Activated T-helper 9 cell treated with anti-CD3 and anti-CD28 coated beads, Interleukin-2, amount 50 U/mL, for 16 hours (primary cell): Measurements from ENCODE around the gene MFAP4.

Experiments
- DNase-seq: peaks from one replicate; pipeline ENCODE4 v3.0.0-alpha.2; 2020; ENCODE audit warnings: low read depth

The MFAP4 gene

GRCh38 chr17:19410091-19410490 lies 23.1 kb upstream of the MFAP4 start:
- no peak for DNase-seq

GRCh38 chr17:19409509-19409908 lies 22.5 kb upstream of the MFAP4 start:
- DNase-seq, result no peak

- DNase-seq, result no peak
Measured at GRCh38 chr17:19409066-19409465, 22.1 kb upstream of the MFAP4 start.

- DNase-seq, result no peak
Measured at GRCh38 chr17:19408346-19408710, 21.3 kb upstream of the MFAP4 start.

DNA sequence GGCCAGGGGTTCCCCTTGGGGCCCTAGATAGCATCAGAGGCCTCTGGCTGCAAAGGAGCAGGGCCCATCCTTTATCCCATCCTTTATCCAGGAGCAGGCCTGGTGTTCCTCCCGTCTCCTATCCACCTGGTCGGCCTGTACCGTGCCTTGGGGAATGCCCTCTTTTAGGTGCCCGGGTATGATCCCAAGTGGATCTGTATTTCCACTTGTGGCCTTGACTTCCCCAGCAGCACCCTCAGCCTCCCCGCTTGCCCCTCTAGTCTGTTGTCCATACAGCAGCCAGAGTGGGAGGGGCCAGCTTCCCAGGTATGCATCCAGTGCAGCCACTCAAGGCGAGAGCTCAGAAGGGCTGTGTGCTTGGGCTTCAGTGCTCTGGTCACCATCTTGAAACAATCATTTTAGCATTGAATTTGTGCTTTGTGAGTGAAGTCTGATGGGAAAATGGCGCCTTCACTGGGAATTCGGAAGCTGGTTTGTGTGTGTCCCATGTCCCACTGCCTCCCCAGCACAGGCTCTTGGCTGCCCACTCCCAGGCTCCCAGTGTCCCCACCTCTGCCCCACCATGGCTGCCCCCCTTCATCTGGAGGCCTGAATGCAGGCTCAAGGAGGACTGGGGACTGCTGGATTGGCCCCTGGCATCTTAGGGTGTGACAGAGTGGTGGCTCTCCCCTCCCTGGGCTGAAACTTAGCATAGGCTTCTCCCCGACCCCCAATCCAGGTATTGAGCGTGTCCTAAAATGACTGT lies 20.8 kb upstream of the MFAP4 start:
- DNase-seq, result no peak

- no peak for DNase-seq
Measured at GRCh38 chr17:19405114-19405513, 18.1 kb upstream of the MFAP4 start.

- no peak for DNase-seq
Measured at GRCh38 chr17:19404264-19404663, 17.3 kb upstream of the MFAP4 start.

- no peak for DNase-seq
Measured at GRCh38 chr17:19403021-19403420, 16.0 kb upstream of the MFAP4 start.

DNA sequence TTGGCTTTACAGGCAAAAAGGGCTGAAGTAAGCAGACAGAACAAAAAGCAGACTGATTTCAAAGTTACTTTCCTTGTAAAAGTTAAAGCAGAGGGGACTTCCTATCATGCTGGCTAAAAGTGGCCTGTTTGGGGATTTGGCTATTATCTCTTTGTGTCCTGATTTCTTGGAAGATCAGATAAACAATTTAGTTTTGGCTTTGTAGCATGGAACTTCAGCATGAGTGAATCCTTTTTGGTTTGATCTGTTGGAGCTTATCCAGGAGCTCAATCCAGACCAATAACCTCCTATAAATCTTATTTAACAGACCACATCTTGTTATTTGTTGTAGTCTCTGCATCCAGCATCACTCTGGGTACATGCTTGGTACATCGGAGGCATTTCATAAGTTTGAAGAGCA lies 15.2 kb upstream of the MFAP4 start:
- DNase-seq, result no peak

- DNase-seq, result no peak
Measured at GRCh38 chr17:19401321-19402010, 14.5 kb upstream of the MFAP4 start.

- no peak for DNase-seq
Measured at GRCh38 chr17:19399750-19400450, 12.9 kb upstream of the MFAP4 start.

GRCh38 chr17:19398301-19399181 lies 11.6 kb upstream of the MFAP4 start:
- DNase-seq, result no peak

DNA sequence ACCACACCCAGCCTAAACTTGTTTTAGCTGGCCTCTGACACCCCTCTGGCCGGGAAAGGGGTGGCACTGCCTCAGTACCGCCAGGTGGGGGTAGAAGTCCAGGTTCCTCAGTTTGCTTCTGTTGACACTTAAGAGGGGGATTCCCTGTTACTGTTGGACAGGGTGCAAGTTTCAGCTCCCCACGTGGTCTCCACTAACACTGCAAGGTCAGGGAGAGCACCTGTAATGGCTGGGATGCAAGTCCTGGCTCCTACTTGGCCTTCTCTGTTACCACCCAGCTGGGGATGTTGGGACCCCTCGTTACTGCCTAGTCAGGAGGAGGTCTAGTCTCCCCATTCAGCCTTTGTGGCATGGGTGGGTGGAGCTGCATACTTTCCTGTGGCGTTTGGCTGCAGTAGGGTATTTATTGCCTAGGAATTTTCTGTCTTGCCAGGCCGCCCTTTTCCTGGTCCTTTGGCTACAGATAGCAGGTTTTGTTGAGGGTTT lies 10.6 kb upstream of the MFAP4 start:
- no peak for DNase-seq

DNA sequence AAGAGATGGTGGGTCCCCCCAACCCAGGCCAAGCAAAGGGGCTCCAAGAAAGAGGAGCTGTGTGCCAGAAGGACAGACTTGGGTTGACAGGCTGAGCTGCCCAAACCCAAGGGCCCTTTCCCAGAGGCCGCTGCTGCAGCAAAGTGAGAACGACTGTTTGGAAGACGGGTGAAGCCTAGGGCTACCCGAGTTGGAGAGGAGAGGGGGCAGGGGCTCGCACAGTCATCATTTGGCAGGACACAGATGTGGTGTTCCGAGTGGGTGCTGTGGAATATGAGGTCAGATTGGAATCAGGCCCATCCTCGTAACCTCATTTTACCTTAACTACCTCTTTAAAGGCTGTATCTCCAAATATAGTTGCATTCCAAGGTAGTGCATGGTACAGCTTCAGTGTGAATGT lies 5.3 kb upstream of the MFAP4 start:
- DNase-seq, result no peak

GRCh38 chr17:19391432-19391831 lies 4.4 kb upstream of the MFAP4 start:
- no peak for DNase-seq

GRCh38 chr17:19390951-19391350 lies 4.0 kb upstream of the MFAP4 start:
- DNase-seq, result no peak

- DNase-seq, result no peak
Measured at GRCh38 chr17:19388791-19389785, 2.1 kb upstream of the MFAP4 start.

DNA sequence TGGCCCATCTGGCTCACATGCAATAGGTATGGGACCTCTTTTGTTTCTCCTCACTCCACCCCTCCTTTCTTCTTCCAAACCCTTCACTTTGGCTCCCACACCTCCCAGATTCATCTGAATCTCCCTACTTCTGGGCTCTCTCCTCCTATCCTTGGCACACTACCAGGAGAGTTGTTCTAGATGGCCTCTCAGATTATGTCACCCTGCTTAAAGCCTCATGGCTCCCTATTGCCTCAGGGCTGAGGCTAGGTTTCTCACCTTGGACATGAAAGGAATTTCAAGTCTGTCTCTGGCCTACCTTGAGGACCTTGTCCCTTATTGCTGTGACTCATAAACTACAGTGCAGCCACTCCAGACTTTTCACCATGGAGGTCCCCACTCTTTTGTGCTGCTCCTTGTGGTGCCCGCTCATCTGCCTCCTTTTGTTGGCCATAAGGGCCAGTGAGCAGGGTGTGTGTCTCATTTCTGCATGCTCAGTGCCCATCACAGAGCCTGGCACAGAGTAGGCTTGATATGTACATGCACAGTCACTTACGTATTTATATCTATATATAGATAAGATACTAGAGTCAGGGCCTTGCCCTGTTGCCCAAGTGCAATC lies 1.0 kb upstream of the MFAP4 start:
- DNase-seq, result no peak

DNA sequence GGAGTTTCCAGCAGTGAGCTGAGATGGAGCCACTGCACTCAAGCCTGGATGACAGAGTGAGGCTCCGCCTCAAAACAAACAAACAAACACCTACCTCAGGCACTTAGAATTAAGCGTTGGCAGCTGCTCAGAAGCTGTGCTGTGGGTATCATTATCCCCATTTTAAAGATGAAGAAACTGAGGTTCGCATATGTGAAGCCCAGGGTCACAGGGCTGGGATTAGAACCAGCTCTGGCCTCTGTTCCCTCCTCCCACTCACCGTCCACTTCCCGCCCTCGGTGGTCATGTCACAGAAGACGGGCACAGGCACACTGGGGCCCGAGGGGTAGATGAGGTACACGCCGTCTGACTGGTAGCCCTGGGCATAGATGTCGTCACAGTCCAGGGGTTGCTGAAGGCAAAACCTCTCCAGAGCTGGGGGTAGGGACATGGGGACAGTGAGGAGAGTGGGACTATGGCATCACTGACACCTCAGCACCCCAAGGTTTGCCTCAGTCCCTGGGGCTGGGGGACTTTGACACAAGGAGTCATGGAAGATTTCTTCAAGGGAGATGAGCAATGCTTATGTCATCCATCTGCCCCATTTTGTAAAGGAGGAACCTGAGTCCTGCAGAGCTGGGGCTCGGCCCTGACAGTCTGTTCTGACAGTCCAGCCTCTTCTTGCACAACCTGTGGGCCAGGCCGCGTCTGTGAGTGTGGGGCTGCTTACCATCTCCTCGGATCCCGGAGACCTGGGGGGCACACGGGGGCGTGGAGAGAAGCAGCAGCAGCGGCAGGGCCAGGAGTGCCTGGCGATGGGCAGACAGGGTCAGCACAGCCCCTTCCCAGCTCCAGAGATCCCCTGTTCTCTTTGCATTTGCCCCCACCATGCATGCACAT lies 700 bp downstream of the MFAP4 start:
- no peak for DNase-seq
